ENCODE data around the gene CCNB2. TPM values are rescaled to one million over a fixed set of nuclear protein-coding genes. Genes with fewer than 3 reads are reported as not detected.

CCNB2 gene
- polyA plus RNA-seq (2012; rRNA removed): 40.5 and 46.6 TPM in 2 replicates
- polyA plus RNA-seq (2012; cell fraction: cytosol; rRNA removed): 49.4 and 52.4 TPM in 2 replicates
- 15.1 and 22.0 TPM in 2 replicates for polyA plus RNA-seq (2012; cell fraction: nucleus; rRNA removed)

DNA sequence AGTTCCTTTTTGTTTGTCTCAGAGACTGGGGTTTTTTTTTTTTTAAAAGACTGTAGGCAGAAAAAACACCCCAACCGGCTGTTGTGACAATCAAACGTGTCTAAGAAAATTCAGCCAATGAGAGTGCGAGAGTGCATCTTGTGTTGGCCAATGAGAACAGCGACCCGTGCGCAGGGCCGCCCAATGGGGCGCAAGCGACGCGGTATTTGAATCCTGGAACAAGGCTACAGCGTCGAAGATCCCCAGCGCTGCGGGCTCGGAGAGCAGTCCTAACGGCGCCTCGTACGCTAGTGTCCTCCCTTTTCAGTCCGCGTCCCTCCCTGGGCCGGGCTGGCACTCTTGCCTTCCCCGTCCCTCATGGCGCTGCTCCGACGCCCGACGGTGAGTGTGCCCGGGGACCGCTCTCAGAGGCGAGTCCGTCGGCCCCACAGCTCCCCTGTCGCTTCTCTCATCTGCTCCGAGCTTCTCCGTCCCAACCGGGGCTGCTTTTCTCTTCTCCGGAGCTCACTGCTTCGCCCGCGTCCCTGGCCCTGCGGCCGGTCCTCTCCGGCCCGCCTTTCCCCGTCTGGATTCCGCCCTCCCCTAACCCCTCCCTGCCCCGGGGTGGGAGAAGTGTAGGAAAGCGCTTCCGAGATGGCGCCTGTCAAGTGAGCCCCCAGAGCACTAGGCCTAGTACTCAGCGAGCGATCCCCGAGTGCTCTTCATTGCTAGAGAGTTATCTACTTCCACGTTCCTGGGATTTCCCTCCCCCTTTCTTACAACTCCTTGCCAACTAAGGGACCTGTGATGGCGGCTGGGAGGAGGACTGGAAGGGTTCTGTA, at the start of gene CCNB2:
Gene CCNB2 (plus strand): TSS at position 235 of the 821 bp plus-strand sequence. CDS start 123 bp downstream, at position 358.
- peak within 1 kb of the TSS; percentile 34 to 75 for H3K27ac ChIP-seq (ENCODE audit: low read depth in 2 of 2, low read length in 1 of 2)
- peaks cover 0 to 7% of the 10 kb centered on the region in 2 experiments; a peak in 2 of 4 replicates for H3K4me1 ChIP-seq (ENCODE audit: control insufficient read depth in 1 of 2, insufficient read depth in 2 of 2, low read depth in 1 of 2, low read length in 1 of 2)
- H3K9me3 ChIP-seq: no peaks in the 10 kb centered on the region
- H3K4me3 ChIP-seq (ENCODE audit: low read depth in 2 of 2, low read length in 1 of 2): peak within 1 kb of the TSS; percentile 81 to 89
- ChIA-PET POLR2A (no interaction called here), CTCF (interaction anchor here (0.9 kb wide), 1 partner anchor 22 kb away, joined by 3 read pairs; no protein-coding TSS in a partner anchor)
- no peaks in the 10 kb centered on the region for H3K9me2 ChIP-seq
- H4K20me1 ChIP-seq (ENCODE audit: insufficient read depth): no peaks in the 10 kb centered on the region
- peak within 1 kb of the TSS; percentile 96 for H3K4me2 ChIP-seq
- under 1% methylated on average over 33 of the region's 57 CpGs for WGBS (ENCODE audit: low lambda C conversion rate)
- DNase-seq: peak; percentile 92
- peaks cover 15 to 38% of the 10 kb centered on the region in 2 experiments for H3K36me3 ChIP-seq (replicated peaks in 1 of 2; ENCODE audit: control insufficient read depth in 1 of 2, insufficient read depth in 2 of 2, low read length in 1 of 2)
- peak within 1 kb of the TSS; percentile 98 for H2AFZ ChIP-seq (ENCODE audit: low read depth)
- peaks cover 36% of the 10 kb centered on the region for H3K79me2 ChIP-seq (ENCODE audit: insufficient read depth)
- TF ChIP-seq TAF1 (IDR thresholded peaks at IDR 0.05; ENCODE audit: borderline replicate concordance, low read depth, low read length): peak; percentile 7; the same call in 1 of the 2 replicates
- TF ChIP-seq NFIC (IDR thresholded peaks at IDR 0.05; ENCODE audit: borderline replicate concordance): no peak
- TF ChIP-seq SMC3 (IDR thresholded peaks at IDR 0.05; ENCODE audit: low read depth, low read length): no peak
- peak; percentile 98 for TF ChIP-seq SIN3A (IDR thresholded peaks at IDR 0.05; ENCODE audit: borderline replicate concordance, low read depth, low read length)
- peak; percentile 60 for TF ChIP-seq CHD2 (IDR thresholded peaks at IDR 0.05; ENCODE audit: low read length, partially characterized antibody)
- TF ChIP-seq, protein P1, sequence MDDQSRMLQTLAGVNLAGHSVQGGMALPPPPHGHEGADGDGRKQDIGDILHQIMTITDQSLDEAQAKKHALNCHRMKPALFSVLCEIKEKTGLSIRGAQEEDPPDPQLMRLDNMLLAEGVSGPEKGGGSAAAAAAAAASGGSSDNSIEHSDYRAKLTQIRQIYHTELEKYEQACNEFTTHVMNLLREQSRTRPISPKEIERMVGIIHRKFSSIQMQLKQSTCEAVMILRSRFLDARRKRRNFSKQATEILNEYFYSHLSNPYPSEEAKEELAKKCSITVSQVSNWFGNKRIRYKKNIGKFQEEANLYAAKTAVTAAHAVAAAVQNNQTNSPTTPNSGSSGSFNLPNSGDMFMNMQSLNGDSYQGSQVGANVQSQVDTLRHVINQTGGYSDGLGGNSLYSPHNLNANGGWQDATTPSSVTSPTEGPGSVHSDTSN (IDR thresholded peaks at IDR 0.05): peak; percentile 87
- TF ChIP-seq POLR2AphosphoS5 (IDR thresholded peaks at IDR 0.05; ENCODE audit: low read depth, low read length): peak; percentile 79
- peak; percentile 94 for TF ChIP-seq MXI1 (IDR thresholded peaks at IDR 0.05; ENCODE audit: low read depth, low read length)
- TF ChIP-seq, protein P2, sequence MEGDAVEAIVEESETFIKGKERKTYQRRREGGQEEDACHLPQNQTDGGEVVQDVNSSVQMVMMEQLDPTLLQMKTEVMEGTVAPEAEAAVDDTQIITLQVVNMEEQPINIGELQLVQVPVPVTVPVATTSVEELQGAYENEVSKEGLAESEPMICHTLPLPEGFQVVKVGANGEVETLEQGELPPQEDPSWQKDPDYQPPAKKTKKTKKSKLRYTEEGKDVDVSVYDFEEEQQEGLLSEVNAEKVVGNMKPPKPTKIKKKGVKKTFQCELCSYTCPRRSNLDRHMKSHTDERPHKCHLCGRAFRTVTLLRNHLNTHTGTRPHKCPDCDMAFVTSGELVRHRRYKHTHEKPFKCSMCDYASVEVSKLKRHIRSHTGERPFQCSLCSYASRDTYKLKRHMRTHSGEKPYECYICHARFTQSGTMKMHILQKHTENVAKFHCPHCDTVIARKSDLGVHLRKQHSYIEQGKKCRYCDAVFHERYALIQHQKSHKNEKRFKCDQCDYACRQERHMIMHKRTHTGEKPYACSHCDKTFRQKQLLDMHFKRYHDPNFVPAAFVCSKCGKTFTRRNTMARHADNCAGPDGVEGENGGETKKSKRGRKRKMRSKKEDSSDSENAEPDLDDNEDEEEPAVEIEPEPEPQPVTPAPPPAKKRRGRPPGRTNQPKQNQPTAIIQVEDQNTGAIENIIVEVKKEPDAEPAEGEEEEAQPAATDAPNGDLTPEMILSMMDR (IDR thresholded peaks at IDR 0.05): no peak
- TF ChIP-seq FOSL2 (IDR thresholded peaks at IDR 0.05; ENCODE audit: borderline replicate concordance, low read depth): no peak
- no peak for TF ChIP-seq RAD21 (IDR thresholded peaks at IDR 0.05; ENCODE audit: low read length)
- TF ChIP-seq YY1 (IDR thresholded peaks at IDR 0.05; ENCODE audit: low read depth): peak; percentile 71; the same call in 1 of the 2 replicates
- TF ChIP-seq FOXM1 (IDR thresholded peaks at IDR 0.05; ENCODE audit: low read depth): peak; percentile 99
- peak; percentile 31; the same call in 1 of the 2 replicates for TF ChIP-seq NRF1 (IDR thresholded peaks at IDR 0.05; ENCODE audit: low read depth, low read length)
- TF ChIP-seq ELF1 (IDR thresholded peaks at IDR 0.05): 0 out of 2 replicates have a peak, but pooled peaks have one; percentile 6
- TF ChIP-seq, protein P3, sequence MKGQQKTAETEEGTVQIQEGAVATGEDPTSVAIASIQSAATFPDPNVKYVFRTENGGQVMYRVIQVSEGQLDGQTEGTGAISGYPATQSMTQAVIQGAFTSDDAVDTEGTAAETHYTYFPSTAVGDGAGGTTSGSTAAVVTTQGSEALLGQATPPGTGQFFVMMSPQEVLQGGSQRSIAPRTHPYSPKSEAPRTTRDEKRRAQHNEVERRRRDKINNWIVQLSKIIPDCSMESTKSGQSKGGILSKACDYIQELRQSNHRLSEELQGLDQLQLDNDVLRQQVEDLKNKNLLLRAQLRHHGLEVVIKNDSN (IDR thresholded peaks at IDR 0.05; ENCODE audit: borderline replicate concordance, low read depth): peak; percentile 70; the same call in 1 of the 2 replicates
- TF ChIP-seq, protein P4, sequence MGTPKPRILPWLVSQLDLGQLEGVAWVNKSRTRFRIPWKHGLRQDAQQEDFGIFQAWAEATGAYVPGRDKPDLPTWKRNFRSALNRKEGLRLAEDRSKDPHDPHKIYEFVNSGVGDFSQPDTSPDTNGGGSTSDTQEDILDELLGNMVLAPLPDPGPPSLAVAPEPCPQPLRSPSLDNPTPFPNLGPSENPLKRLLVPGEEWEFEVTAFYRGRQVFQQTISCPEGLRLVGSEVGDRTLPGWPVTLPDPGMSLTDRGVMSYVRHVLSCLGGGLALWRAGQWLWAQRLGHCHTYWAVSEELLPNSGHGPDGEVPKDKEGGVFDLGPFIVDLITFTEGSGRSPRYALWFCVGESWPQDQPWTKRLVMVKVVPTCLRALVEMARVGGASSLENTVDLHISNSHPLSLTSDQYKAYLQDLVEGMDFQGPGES (IDR thresholded peaks at IDR 0.05; ENCODE audit: low read depth, low read length): peak; percentile 61
- TF ChIP-seq RFX5 (IDR thresholded peaks at IDR 0.05; ENCODE audit: low read length): peak; percentile 80
- no peak for TF ChIP-seq GATA2 (CRISPR knock-in tag; IDR thresholded peaks at IDR 0.05)
- TF ChIP-seq, protein P5, sequence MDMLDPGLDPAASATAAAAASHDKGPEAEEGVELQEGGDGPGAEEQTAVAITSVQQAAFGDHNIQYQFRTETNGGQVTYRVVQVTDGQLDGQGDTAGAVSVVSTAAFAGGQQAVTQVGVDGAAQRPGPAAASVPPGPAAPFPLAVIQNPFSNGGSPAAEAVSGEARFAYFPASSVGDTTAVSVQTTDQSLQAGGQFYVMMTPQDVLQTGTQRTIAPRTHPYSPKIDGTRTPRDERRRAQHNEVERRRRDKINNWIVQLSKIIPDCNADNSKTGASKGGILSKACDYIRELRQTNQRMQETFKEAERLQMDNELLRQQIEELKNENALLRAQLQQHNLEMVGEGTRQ (IDR thresholded peaks at IDR 0.05; ENCODE audit: borderline replicate concordance, low read depth, low read length): peak; percentile 29; the same call in 1 of the 2 replicates
- TF ChIP-seq, protein P6, sequence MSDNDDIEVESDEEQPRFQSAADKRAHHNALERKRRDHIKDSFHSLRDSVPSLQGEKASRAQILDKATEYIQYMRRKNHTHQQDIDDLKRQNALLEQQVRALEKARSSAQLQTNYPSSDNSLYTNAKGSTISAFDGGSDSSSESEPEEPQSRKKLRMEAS (IDR thresholded peaks at IDR 0.05; ENCODE audit: low read depth): 0 out of 2 replicates have a peak, but pooled peaks have one; percentile 54
- H3K27me3 ChIP-seq (ENCODE audit: insufficient read depth): no peaks in the 10 kb centered on the region
- peaks cover 19% of the 10 kb centered on the region for H3F3A ChIP-seq (replicated peaks; ENCODE audit: insufficient read depth)
- peak within 1 kb of the TSS; percentile 87 for H3K9ac ChIP-seq
